Heart left ventricle (tissue), 16 donors: ENCODE measurements around the gene NFKBIB. TPM values are rescaled to one million over a fixed set of nuclear protein-coding genes. Genes with fewer than 3 reads are reported as not detected.

Experiments
- ATAC-seq, 4 donors: fragments of 200-7000 bp; cut with Tn5 transposase; one replicate each; pipeline ENCODE4 v1.9.1; 2020 to 2022; ENCODE audit warnings: moderate library complexity in 4 of 4, mild to moderate bottlenecking in 3 of 4, moderate number of reproducible peaks in 1 of 4
- DNase-seq, 5 donors: peaks; one replicate each; pipeline ENCODE4 v3.0.0-alpha.2; 2020
- H3K27ac ChIP-seq, 12 donors: fragments of 200-600 bp; sonication (generic) in 4 of 12; one replicate each; pipeline versions ENCODE4 v1.5.0 to v1.8.0; 2016 to 2022; ENCODE audit warnings: mild to moderate bottlenecking in 2 of 12
- H3K27me3 ChIP-seq, 9 donors: fragments of 200-600 bp; sonication (generic) in 2 of 9; one replicate each; pipeline versions ENCODE4 v1.5.1 to v1.8.0; 2016 to 2022; ENCODE audit warnings: mild to moderate bottlenecking in 3 of 9
- H3K36me3 ChIP-seq, 9 donors: fragments of 200-600 bp; sonication (generic) in 2 of 9; one replicate each; pipeline versions ENCODE4 v1.5.0 to v1.8.0; 2018 to 2022; ENCODE audit warnings: mild to moderate bottlenecking in 2 of 9
- H3K4me1 ChIP-seq, 12 donors: fragments of 200-600 bp; sonication (generic) in 4 of 12; one replicate each; pipeline versions ENCODE4 v1.5.0 to v1.8.0; 2016 to 2022; ENCODE audit warnings: mild to moderate bottlenecking in 3 of 12
- H3K4me3 ChIP-seq, 12 donors: fragments of 200-600 bp; sonication (generic) in 4 of 12; one replicate each; pipeline versions ENCODE4 v1.5.0 to v1.8.0; 2017 to 2022; ENCODE audit warnings: mild to moderate bottlenecking in 9 of 12, moderate library complexity in 4 of 12
- H3K9me3 ChIP-seq, 12 donors: fragments of 200-600 bp; sonication (generic) in 4 of 12; one replicate each; pipeline versions ENCODE4 v1.5.0 to v1.8.0; 2016 to 2022; ENCODE audit warnings: mild to moderate bottlenecking in 1 of 12
- POLR2A ChIP-seq, 2 donors: fragments of 450-650 bp; IDR thresholded peaks; one replicate each; pipeline ENCODE4 v1.6.1; 2017; ENCODE audit warnings: antibody characterized with exemption in 2 of 2, mild to moderate bottlenecking in 2 of 2, moderate library complexity in 2 of 2
- WGBS, 4 donors: extraction: QIAGEN DNeasy Blood & Tissue Kit in 2 of 4; methylation state at CpG; one replicate each; pipeline versions ENCODE4 v1.1.5 to v1.1.7; 2013 to 2018; 5-methylcytosine and 5-hydroxymethylcytosine counted together
- intact Hi-C, 10 donors: fragments of 100-400 bp; cut with DNase I; formaldehyde crosslinking; loops; one replicate each; pipeline versions ENCODE4 v1.11.1 to v1.14.2; 2022
- polyA plus RNA-seq, 2 donors: library from polyadenylated mRNA; stranded (reverse); fragments of 200-250 nt; gene quantifications; one replicate each; pipeline ENCODE4 v1.2.3, GENCODE V29; 2013
- total RNA-seq, 9 donors: library from RNA; depleted of rRNA in 2 of 9; stranded (reverse); fragments of >200 nt in 2 of 9; fragmentation: NEBNext Ultra II Directional in 3 of 9; extraction: Animal tissue kit (Norgen Biotek cat#: 25700) in 3 of 9; gene quantifications; one replicate each; pipeline versions ENCODE4 v1.1.0 to v1.2.4, GENCODE V29; 2016 to 2023
- TF ChIP-seq, protein P1 (sequence below), 12 donors: fragments of 200-600 bp; sonication (generic) in 4 of 12; IDR thresholded peaks; one replicate each; pipeline versions ENCODE4 v1.5.0 to v1.8.0; 2018 to 2022; ENCODE audit warnings: antibody characterized with exemption in 12 of 12, mild to moderate bottlenecking in 5 of 12
- donor health status: ischemic (EF 13 %, LVEDD 7.1; RV severe dilation, severe dysfunction).
- donor health status: healthy with polysubstance abuse.
- donor health status: DM: no; HTN: yes; CAD: no.
- donor health status: DM: no; HTN: no; CAD: no.
- donor health status: ischemic (EF 25% LVEDD 6.9; RV normal size, moderate dysfunction).
- donor health status: ischemic (EF 25% LVEDD 5.7; RV mildly dilated, moderate dysfunction).
- donor health status: healthy.
- donor health status: DM: yes; HTN: yes; CAD: no.
- donor health status: ischemic (EF 35%, LVEDD 5.7; RV mildly dilated, moderate dysfunction).
- donor health status: nonischemic (EF 11% LVEDD 7.7; RV severe dilation, severe dysfunction).
- donor health status: DM: yes; HTN: yes; CAD: no.
- donor health status: PGD.
- donor health status: ischemic (EF 29% LVEDD 5.4; RV normal size, mild dysfunction).
- donor health status: nonischemic (EF 23%, LVEDD 6.1; RV moderate dilation, normal function).

Gene NFKBIB
- total and polyA plus RNA-seq, 11 donors: 17.2 to 90.4 (median 24.0) TPM

DNA sequence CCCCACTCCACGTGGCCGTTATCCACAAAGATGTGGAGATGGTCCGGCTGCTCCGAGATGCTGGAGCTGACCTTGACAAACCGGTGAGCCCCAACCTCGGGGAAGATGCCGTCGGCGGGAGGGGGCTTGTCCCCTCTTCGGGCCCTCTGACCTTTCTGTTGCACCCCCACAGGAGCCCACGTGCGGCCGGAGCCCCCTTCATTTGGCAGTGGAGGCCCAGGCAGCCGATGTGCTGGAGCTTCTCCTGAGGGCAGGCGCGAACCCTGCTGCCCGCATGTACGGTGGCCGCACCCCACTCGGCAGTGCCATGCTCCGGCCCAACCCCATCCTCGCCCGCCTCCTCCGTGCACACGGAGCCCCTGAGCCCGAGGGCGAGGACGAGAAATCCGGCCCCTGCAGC lies 7.5 kb downstream of the NFKBIB start:
- no peaks in the 10 kb centered on the region for H3K9me3 ChIP-seq
- TF ChIP-seq, protein P1, sequence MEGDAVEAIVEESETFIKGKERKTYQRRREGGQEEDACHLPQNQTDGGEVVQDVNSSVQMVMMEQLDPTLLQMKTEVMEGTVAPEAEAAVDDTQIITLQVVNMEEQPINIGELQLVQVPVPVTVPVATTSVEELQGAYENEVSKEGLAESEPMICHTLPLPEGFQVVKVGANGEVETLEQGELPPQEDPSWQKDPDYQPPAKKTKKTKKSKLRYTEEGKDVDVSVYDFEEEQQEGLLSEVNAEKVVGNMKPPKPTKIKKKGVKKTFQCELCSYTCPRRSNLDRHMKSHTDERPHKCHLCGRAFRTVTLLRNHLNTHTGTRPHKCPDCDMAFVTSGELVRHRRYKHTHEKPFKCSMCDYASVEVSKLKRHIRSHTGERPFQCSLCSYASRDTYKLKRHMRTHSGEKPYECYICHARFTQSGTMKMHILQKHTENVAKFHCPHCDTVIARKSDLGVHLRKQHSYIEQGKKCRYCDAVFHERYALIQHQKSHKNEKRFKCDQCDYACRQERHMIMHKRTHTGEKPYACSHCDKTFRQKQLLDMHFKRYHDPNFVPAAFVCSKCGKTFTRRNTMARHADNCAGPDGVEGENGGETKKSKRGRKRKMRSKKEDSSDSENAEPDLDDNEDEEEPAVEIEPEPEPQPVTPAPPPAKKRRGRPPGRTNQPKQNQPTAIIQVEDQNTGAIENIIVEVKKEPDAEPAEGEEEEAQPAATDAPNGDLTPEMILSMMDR (IDR thresholded peaks at IDR 0.05): no peak
- TF ChIP-seq POLR2A (IDR thresholded peaks at IDR 0.05): no peak
- 95 to 96% (median 95%) methylated on average over 29 of the region's 29 CpGs for WGBS, 4 donors
- H3K4me3 ChIP-seq: no peak overlapping the region
- intact Hi-C loops: no loop called here
- peaks cover 0 to 15% (median 0%) of the 10 kb centered on the region in 9 donors for H3K27me3 ChIP-seq
- ATAC-seq: no peak
- DNase-seq: no peak
- H3K36me3 ChIP-seq: peaks cover 0 to 42% (median 30%) of the 10 kb centered on the region in 9 donors
- H3K4me1 ChIP-seq: no peaks in the 10 kb centered on the region
- H3K27ac ChIP-seq: no peak overlapping the region

DNA sequence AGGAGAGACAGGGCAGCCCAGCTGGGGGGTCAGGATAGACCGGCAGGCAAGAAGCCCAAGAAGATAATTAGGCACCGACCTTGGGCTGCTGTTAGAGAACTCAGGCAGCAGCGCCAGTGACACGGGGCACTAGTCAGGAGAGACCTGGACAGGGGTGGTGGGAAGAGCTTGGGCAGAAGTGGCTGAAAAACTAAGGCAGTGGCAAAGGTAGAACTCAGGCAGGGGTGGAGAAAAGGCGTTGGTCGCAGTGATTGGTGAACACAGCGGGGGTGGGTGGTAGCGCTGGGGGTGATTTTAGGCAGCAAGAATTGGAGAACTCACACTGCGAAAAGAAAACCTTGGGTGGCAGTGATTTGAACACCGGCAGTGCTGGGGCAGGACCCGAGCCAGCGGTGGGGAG lies 7.9 kb downstream of the NFKBIB start:
- intact Hi-C loops: no loop called here
- WGBS, 4 donors: 96 to 97% (median 96%) methylated on average over 12 of the region's 12 CpGs
- TF ChIP-seq, protein P1 (IDR thresholded peaks at IDR 0.05): no peak
- no peak for TF ChIP-seq POLR2A (IDR thresholded peaks at IDR 0.05)
- H3K9me3 ChIP-seq: no peaks in the 10 kb centered on the region
- no peak for DNase-seq
- no peak overlapping the region for H3K4me3 ChIP-seq
- H3K36me3 ChIP-seq: peaks cover 0 to 42% (median 30%) of the 10 kb centered on the region in 9 donors
- H3K27me3 ChIP-seq: peaks cover 0 to 16% (median 0%) of the 10 kb centered on the region in 9 donors
- ATAC-seq: no peak
- no peaks in the 10 kb centered on the region for H3K4me1 ChIP-seq
- H3K27ac ChIP-seq: no peak overlapping the region

DNA sequence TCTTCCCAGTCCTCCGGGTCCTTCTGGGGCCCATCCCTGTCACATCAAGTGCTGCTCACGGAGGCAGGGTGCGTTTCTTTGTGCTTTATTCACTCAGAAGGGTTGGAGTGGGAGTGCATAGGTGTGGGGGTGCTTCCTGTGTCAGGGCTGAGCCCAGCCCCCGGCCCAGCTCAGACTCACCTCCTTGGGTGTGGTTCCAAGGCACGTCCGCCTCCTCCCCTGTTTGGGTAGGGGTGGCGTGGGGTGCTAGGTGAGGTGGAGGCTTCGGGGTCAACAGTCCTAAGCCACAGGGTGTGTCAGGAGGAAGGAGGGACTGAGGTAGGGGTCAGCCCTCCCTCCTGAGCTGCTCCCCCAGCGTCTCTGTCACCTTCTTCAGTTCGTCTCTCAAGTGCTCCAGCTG lies 9.1 kb downstream of the NFKBIB start:
- intact Hi-C loops: no loop called here
- peaks cover 0 to 42% (median 30%) of the 10 kb centered on the region in 9 donors for H3K36me3 ChIP-seq
- 81 to 85% (median 83%) methylated on average over 7 to 10 of the region's 10 CpGs for WGBS, 4 donors
- no peaks in the 10 kb centered on the region for H3K9me3 ChIP-seq
- ATAC-seq (no peak), DNase-seq (no peak)
- H3K4me3 ChIP-seq: no peak overlapping the region
- TF ChIP-seq, protein P1 (IDR thresholded peaks at IDR 0.05): no peak
- TF ChIP-seq POLR2A (IDR thresholded peaks at IDR 0.05): no peak
- no peaks in the 10 kb centered on the region for H3K4me1 ChIP-seq
- no peak overlapping the region for H3K27ac ChIP-seq
- peaks cover 0 to 16% (median 0%) of the 10 kb centered on the region in 9 donors for H3K27me3 ChIP-seq

DNA sequence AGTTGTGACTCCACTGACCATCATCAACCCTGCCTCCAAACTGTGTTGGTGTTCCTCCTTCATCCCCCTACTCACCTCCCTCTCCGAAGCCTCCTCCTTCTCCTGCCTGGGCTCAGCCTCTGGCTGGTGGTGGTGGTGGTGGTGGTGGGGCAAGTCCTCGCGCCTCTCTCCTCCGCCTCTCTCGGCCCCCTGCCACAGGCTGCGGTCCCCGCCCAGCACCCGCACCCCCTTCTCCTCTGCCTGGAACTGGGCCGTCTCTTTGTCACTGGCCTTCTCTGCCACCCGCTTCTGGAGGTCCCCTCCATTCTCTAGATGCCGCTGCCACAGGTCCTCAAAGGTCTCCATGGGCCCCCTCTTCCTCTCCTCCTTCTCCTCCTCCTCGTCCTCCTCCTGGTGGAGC lies 10.7 kb downstream of the NFKBIB start:
- peaks cover 0 to 16% (median 0%) of the 10 kb centered on the region in 9 donors for H3K27me3 ChIP-seq
- H3K4me3 ChIP-seq: no peak overlapping the region
- 94 to 97% (median 96%) methylated on average over 12 of the region's 12 CpGs for WGBS, 4 donors
- DNase-seq (no peak), ATAC-seq (no peak)
- H3K36me3 ChIP-seq: peaks cover 0 to 30% (median 21%) of the 10 kb centered on the region in 9 donors
- H3K4me1 ChIP-seq: no peaks in the 10 kb centered on the region
- no peaks in the 10 kb centered on the region for H3K9me3 ChIP-seq
- no peak for TF ChIP-seq POLR2A (IDR thresholded peaks at IDR 0.05)
- TF ChIP-seq, protein P1 (IDR thresholded peaks at IDR 0.05): no peak
- intact Hi-C loops: no loop called here
- H3K27ac ChIP-seq: no peak overlapping the region
